HG02798 (cell line): ENCODE results near the gene GRIN1.
"Not testable (repeated sequence)": the region's sequence is repeated elsewhere in the genome, so short reads cannot be mapped to it uniquely, and the experiment has no call there.

ENCODE experiments used
- ATAC-seq: cut with Tn5 transposase; IDR thresholded peaks from one replicate; pipeline ENCODE4 v1.9.1; 2021; ENCODE audit warnings: mild to moderate bottlenecking; ENCODE audit not compliant: unreplicated experiment, poor library complexity

Gene GRIN1

GRCh38 chr9:137127301-137128157 is 11.4 kb upstream of the GRIN1 start:
- no peak for ATAC-seq

- ATAC-seq = no peak
Observed at GRCh38 chr9:137128158-137128861, 10.6 kb upstream of the GRIN1 start.

- peak; percentile 8 for ATAC-seq
Observed at GRCh38 chr9:137128862-137129455, 10.0 kb upstream of the GRIN1 start.

GRCh38 chr9:137129456-137130175 is 9.3 kb upstream of the GRIN1 start:
- peak; percentile 91 for ATAC-seq

GRCh38 chr9:137130176-137130755 is 8.7 kb upstream of the GRIN1 start:
- peak; percentile 28 for ATAC-seq

GRCh38 chr9:137134191-137134590 is 4.8 kb upstream of the GRIN1 start:
- ATAC-seq = no peak

- not testable (repeated sequence) for ATAC-seq
Observed at GRCh38 chr9:137135154-137135553, 3.8 kb upstream of the GRIN1 start.

- ATAC-seq = no peak
Observed at GRCh38 chr9:137136261-137136880, 2.6 kb upstream of the GRIN1 start.

GRCh38 chr9:137136881-137137607 is 1.9 kb upstream of the GRIN1 start:
- ATAC-seq = no peak

- no peak for ATAC-seq
Observed at GRCh38 chr9:137138058-137138721, 764 bp upstream of the GRIN1 start.

- ATAC-seq = no peak
Observed at GRCh38 chr9:137139468-137140150, 655 bp downstream of the GRIN1 start.

GRCh38 chr9:137140151-137141012 is 1.4 kb downstream of the GRIN1 start:
- no peak for ATAC-seq

GRCh38 chr9:137141050-137141810 is 2.3 kb downstream of the GRIN1 start:
- no peak for ATAC-seq

GRCh38 chr9:137141976-137142936 is 3.3 kb downstream of the GRIN1 start:
- ATAC-seq = no peak

- ATAC-seq = no peak
Observed at GRCh38 chr9:137143459-137143858, 4.5 kb downstream of the GRIN1 start.
